H1 (cell line): ENCODE results near the gene GABRG2. TPM values are rescaled to one million over a fixed set of nuclear protein-coding genes. Genes with fewer than 3 reads are reported as not detected.

Experiments used
- CTCF ChIA-PET: fragments of 300-600 bp; sonication (Branson Sonifier 250); formaldehyde crosslinking; loops from one replicate; lab custom pipeline; 2021; ENCODE audit not compliant: partially characterized antibody; lab: Charles Lee
- POLR2A ChIA-PET: fragments of 300-600 bp; sonication (Branson Sonifier 250); formaldehyde crosslinking; loops from one replicate; lab custom pipeline; 2021; ENCODE audit warnings: inconsistent platforms; ENCODE audit not compliant: partially characterized antibody; lab: Charles Lee
- DNase-seq, 2 experiments: peaks; one replicate each; pipeline versions ENCODE4 v3.0.0 to v3.0.0-alpha.2; 2010 to 2022; ENCODE audit warnings: low spot score in 2 of 2, low read depth in 1 of 2, mixed read lengths in 1 of 2
- FAIRE-seq: peaks from 2 replicates; lab custom pipeline; 2011; peaks lifted over from hg19 to GRCh38; lab: Jason Lieb, UNC
- H2AFZ ChIP-seq: 2 replicates; pipeline ENCODE4 v1.8.1; 2012; ENCODE audit warnings: low read length, inconsistent platforms
- H2AK5ac ChIP-seq: 2 replicates; pipeline ENCODE4 v1.6.1; 2013; ENCODE audit warnings: low read depth, low read length
- H2BK120ac ChIP-seq: replicated peaks from 2 replicates; pipeline ENCODE3; 2013; ENCODE audit warnings: low read depth, low read length, inconsistent platforms
- H2BK12ac ChIP-seq: 2 replicates; pipeline ENCODE4 v1.6.1; 2013; ENCODE audit warnings: low read depth, low read length
- H2BK15ac ChIP-seq: 2 replicates; pipeline ENCODE4 v1.6.1; 2013; ENCODE audit warnings: low read length
- H2BK20ac ChIP-seq: 2 replicates; pipeline ENCODE4 v1.6.1; 2013; ENCODE audit warnings: low read length
- H2BK5ac ChIP-seq: 2 replicates; pipeline ENCODE4 v1.6.1; 2013; ENCODE audit warnings: low read depth, low read length
- H3K14ac ChIP-seq: 2 replicates; pipeline ENCODE4 v1.6.1; 2013; ENCODE audit warnings: inconsistent platforms; ENCODE audit not compliant: insufficient read length
- H3K18ac ChIP-seq: 2 replicates; pipeline ENCODE4 v1.6.1; 2013; ENCODE audit warnings: low read length; ENCODE audit errors: extremely low read depth
- H3K23ac ChIP-seq: 2 replicates; pipeline ENCODE4 v1.6.1; 2013; ENCODE audit warnings: inconsistent platforms; ENCODE audit not compliant: insufficient read length
- H3K23me2 ChIP-seq: 2 replicates; pipeline ENCODE4 v1.6.1; 2013; ENCODE audit warnings: low read depth, low read length
- H3K27ac ChIP-seq: 2 replicates; pipeline ENCODE4 v1.6.1; 2011; ENCODE audit warnings: low read depth, low read length, inconsistent platforms
- H3K27me3 ChIP-seq, 4 experiments: replicated peaks in 1 of 4; 1 replicate in 1 of 4; 2 replicates in 3 of 4; pipeline versions ENCODE4 v1.6.1 to v1.8.1; 2011 to 2013; ENCODE audit warnings: low read length in 3 of 4, mild to moderate bottlenecking in 3 of 4, inconsistent platforms in 2 of 4, mixed read lengths in 2 of 4, moderate library complexity in 1 of 4; ENCODE audit not compliant: control insufficient read depth in 3 of 4, insufficient read depth in 3 of 4; ENCODE audit errors: extremely low read depth in 1 of 4
- H3K36me3 ChIP-seq, 4 experiments: 2 replicates each; pipeline versions ENCODE4 v1.6.1 to v1.8.1; 2011 to 2013; ENCODE audit warnings: mild to moderate bottlenecking in 4 of 4, low read length in 3 of 4, moderate library complexity in 2 of 4, control low read depth in 1 of 4, inconsistent platforms in 1 of 4; ENCODE audit not compliant: insufficient read depth in 4 of 4, control insufficient read depth in 2 of 4
- H3K4ac ChIP-seq: replicated peaks from 2 replicates; pipeline ENCODE3; 2013; ENCODE audit warnings: low read length, low read depth, mixed read lengths, inconsistent platforms; ENCODE audit not compliant: insufficient read length
- H3K4me1 ChIP-seq, 4 experiments: replicated peaks in 1 of 4; 1 replicate in 1 of 4; 2 replicates in 3 of 4; pipeline versions ENCODE4 v1.6.1 to v1.8.1; 2011 to 2013; ENCODE audit warnings: low read length in 3 of 4, inconsistent platforms in 2 of 4, mixed read lengths in 1 of 4; ENCODE audit not compliant: insufficient read depth in 4 of 4, control insufficient read depth in 3 of 4
- H3K4me2 ChIP-seq, 2 experiments: 2 replicates each; pipeline versions ENCODE4 v1.6.1 to v1.8.1; 2011 to 2013; ENCODE audit warnings: low read depth in 2 of 2, low read length in 2 of 2, control low read depth in 1 of 2, inconsistent platforms in 1 of 2, mild to moderate bottlenecking in 1 of 2; ENCODE audit not compliant: insufficient read depth in 1 of 2
- H3K4me3 ChIP-seq, 4 experiments: fragments of 200-600, 300-600 bp in 1 of 4; sonication (generic), shearing (Covaris generic), sonication (Bioruptor Twin) in 1 of 4; 2 replicates each; pipeline versions ENCODE4 v1.5.1 to v1.8.1; 2011 to 2016; ENCODE audit warnings: low read length in 4 of 4, low read depth in 3 of 4, control low read depth in 2 of 4, inconsistent platforms in 2 of 4, mild to moderate bottlenecking in 2 of 4, mixed read lengths in 1 of 4, moderate library complexity in 1 of 4; ENCODE audit not compliant: insufficient read depth in 2 of 4; ENCODE audit errors: extremely low read depth in 1 of 4
- H3K56ac ChIP-seq: replicated peaks from 2 replicates; pipeline ENCODE3; 2013; ENCODE audit warnings: low read depth, mild to moderate bottlenecking, mixed read lengths, low read length, inconsistent platforms; ENCODE audit not compliant: insufficient read length
- H3K79me1 ChIP-seq: 2 replicates; pipeline ENCODE4 v1.6.1; 2013; ENCODE audit warnings: low read depth, low read length, control low read depth
- H3K79me2 ChIP-seq, 2 experiments: 2 replicates each; pipeline versions ENCODE4 v1.6.1 to v1.8.1; 2012 to 2013; ENCODE audit warnings: low read length in 2 of 2, mild to moderate bottlenecking in 2 of 2, inconsistent platforms in 1 of 2; ENCODE audit not compliant: insufficient read depth in 2 of 2, control insufficient read depth in 1 of 2
- H3K9ac ChIP-seq, 4 experiments: replicated peaks in 1 of 4; 1 replicate in 1 of 4; 2 replicates in 3 of 4; pipeline versions ENCODE4 v1.6.1 to v1.8.1; 2011 to 2013; ENCODE audit warnings: low read depth in 3 of 4, low read length in 3 of 4, control low read depth in 2 of 4, mild to moderate bottlenecking in 2 of 4, moderate library complexity in 2 of 4, inconsistent platforms in 1 of 4; ENCODE audit errors: extremely low read depth in 1 of 4
- H3K9me3 ChIP-seq, 2 experiments: 2 replicates each; pipeline versions ENCODE4 v1.6.1 to v1.8.1; 2012 to 2013; ENCODE audit warnings: mild to moderate bottlenecking in 2 of 2, moderate library complexity in 2 of 2, control low read depth in 1 of 2, inconsistent platforms in 1 of 2, low read depth in 1 of 2, low read length in 1 of 2, mixed read lengths in 1 of 2; ENCODE audit not compliant: insufficient read depth in 2 of 2
- H4K20me1 ChIP-seq, 2 experiments: replicated peaks in 1 of 2; 2 replicates each; pipeline versions ENCODE3 to v1.8.1; 2011 to 2013; ENCODE audit warnings: inconsistent platforms in 2 of 2, low read length in 2 of 2, mild to moderate bottlenecking in 1 of 2; ENCODE audit not compliant: insufficient read depth in 2 of 2, control insufficient read depth in 1 of 2
- H4K5ac ChIP-seq: 2 replicates; pipeline ENCODE4 v1.6.1; 2013; ENCODE audit warnings: low read length, low read depth, mixed read lengths, inconsistent platforms; ENCODE audit not compliant: insufficient read length
- H4K8ac ChIP-seq: 2 replicates; pipeline ENCODE4 v1.8.0; 2013; ENCODE audit warnings: mild to moderate bottlenecking, moderate library complexity, low read length, inconsistent platforms; ENCODE audit not compliant: insufficient read depth; ENCODE audit errors: extremely low read depth
- H4K91ac ChIP-seq: replicated peaks from 2 replicates; pipeline ENCODE3; 2013; ENCODE audit warnings: low read length, mixed read lengths, inconsistent platforms; ENCODE audit not compliant: insufficient read length
- BRCA1 ChIP-seq: IDR thresholded peaks from 2 replicates; pipeline ENCODE4 v1.6.1; 2012; ENCODE audit warnings: low read depth, low read length, improper control_type of control experiment
- CTBP2 ChIP-seq: IDR thresholded peaks from 2 replicates; pipeline ENCODE4 v1.7.0; 2011; ENCODE audit warnings: borderline replicate concordance, mild to moderate bottlenecking, moderate library complexity, mixed read lengths, low read length; ENCODE audit not compliant: insufficient read depth, insufficient read length
- CTCF ChIP-seq, 3 experiments: IDR thresholded peaks; 1 replicate in 2 of 3; 2 replicates in 1 of 3; pipeline versions ENCODE4 v1.5.1 to v1.6.1; 2011; ENCODE audit warnings: low read length in 3 of 3, mild to moderate bottlenecking in 3 of 3, inconsistent platforms in 2 of 3, low read depth in 1 of 3, moderate library complexity in 1 of 3; ENCODE audit not compliant: insufficient read depth in 1 of 3; ENCODE audit errors: control extremely low read depth in 1 of 3
- EP300 ChIP-seq, 2 experiments: IDR thresholded peaks; 1 replicate in 1 of 2; 2 replicates in 1 of 2; pipeline ENCODE4 v1.6.1; 2011 to 2012; ENCODE audit warnings: low read depth in 2 of 2, low read length in 2 of 2, mild to moderate bottlenecking in 2 of 2, borderline replicate concordance in 1 of 2, inconsistent platforms in 1 of 2, moderate library complexity in 1 of 2
- HDAC6 ChIP-seq: IDR thresholded peaks from one replicate; pipeline ENCODE4 v1.7.1; 2012; ENCODE audit warnings: low read depth, mild to moderate bottlenecking, inconsistent platforms, low read length, moderate library complexity
- PHF8 ChIP-seq: fragments of 200-600 bp; sonication (generic); conservative IDR thresholded peaks from 2 replicates; pipeline ENCODE4 v1.7.1; 2012; ENCODE audit warnings: low read depth, mild to moderate bottlenecking, inconsistent platforms, low read length, moderate library complexity
- SP4 ChIP-seq: IDR thresholded peaks from 2 replicates; pipeline ENCODE4 v1.6.1; 2012; ENCODE audit warnings: low read length, inconsistent platforms
- WGBS, 2 experiments: shearing (Covaris generic) in 1 of 2; methylation state at CpG; one replicate each; pipeline versions ENCODE4 v1.1.6 to v1.1.7; 2013 to 2015; ENCODE audit warnings: low lambda C conversion rate in 2 of 2, mixed read lengths in 2 of 2, inconsistent platforms in 1 of 2, low coverage in 1 of 2, missing lambda C conversion rate in 1 of 2; ENCODE audit not compliant: insufficient replicate concordance in 2 of 2, insufficient coverage in 1 of 2, insufficient read length in 1 of 2; ENCODE audit errors: extremely low coverage in 1 of 2, missing lambda C conversion rate in 1 of 2; 5-methylcytosine and 5-hydroxymethylcytosine counted together
- polyA plus RNA-seq, 7 experiments: library from polyadenylated mRNA; depleted of rRNA in 3 of 7; stranded (reverse) in 5 of 7; unstranded in 2 of 7; fragments of >200 nt in 5 of 7; fragments of 200-250 nt in 2 of 7; gene quantifications; 1 replicate in 5 of 7; 2 replicates in 1 of 7; 4 replicates in 1 of 7; pipeline versions ENCODE4 v1.2.1 to v1.2.3, GENCODE V29; 2011 to 2013; ENCODE audit warnings: missing spikeins in 2 of 7, mixed read lengths in 2 of 7
- total RNA-seq: library from RNA; stranded (reverse); fragmentation: NEBNext Ultra II Directional; extraction: Animal tissue kit (Norgen Biotek cat#: 25700); gene quantifications from 2 replicates; pipeline ENCODE4 v1.2.1, GENCODE V29; 2021

GABRG2 gene
- total and polyA plus RNA-seq, 2 of the 8 experiments (the other 6 are each of a cell fraction or from before 2014, with no cell fraction given) = 2.0 to 2.8 TPM

GRCh38 chr5:162189719-162190118 lies 122.1 kb downstream of the GABRG2 start:
- no peak overlapping the region for H2AK5ac ChIP-seq
- H3K36me3 ChIP-seq = no peaks in the 10 kb centered on the region
- H3K56ac ChIP-seq = no peak overlapping the region
- no peaks in the 10 kb centered on the region for H3K23me2 ChIP-seq
- H3K79me1 ChIP-seq = no peaks in the 10 kb centered on the region
- H2AFZ ChIP-seq = no peak overlapping the region
- H3K4me2 ChIP-seq = no peak overlapping the region
- H3K4ac ChIP-seq = no peak overlapping the region
- H4K91ac ChIP-seq = no peak overlapping the region
- H3K27me3 ChIP-seq = no peaks in the 10 kb centered on the region
- no peak overlapping the region for H3K27ac ChIP-seq
- H3K9ac ChIP-seq = no peak overlapping the region
- no peak overlapping the region for H3K4me3 ChIP-seq
- POLR2A ChIA-PET = no interaction called here
- H2BK12ac ChIP-seq = no peak overlapping the region
- H2BK15ac ChIP-seq = no peak overlapping the region
- H4K20me1 ChIP-seq = no peaks in the 10 kb centered on the region
- no peak overlapping the region for H3K18ac ChIP-seq
- FAIRE-seq = no peak
- no peak overlapping the region for H2BK20ac ChIP-seq
- no peaks in the 10 kb centered on the region for H3K4me1 ChIP-seq
- H3K23ac ChIP-seq = no peak overlapping the region
- H2BK120ac ChIP-seq = no peak overlapping the region
- CTCF ChIA-PET = interaction anchor here (0.8 to 1.8 kb wide), 4 partner anchors 10 to 34 kb away, joined by 3 to 9 read pairs (median 4); no protein-coding TSS in a partner anchor
- no peak overlapping the region for H4K5ac ChIP-seq
- H3K14ac ChIP-seq = no peak overlapping the region
- no peak overlapping the region for H4K8ac ChIP-seq
- no peaks in the 10 kb centered on the region for H3K9me3 ChIP-seq
- H3K79me2 ChIP-seq = no peaks in the 10 kb centered on the region
- no peak overlapping the region for H2BK5ac ChIP-seq
- TF ChIP-seq SP4 (no peak), PHF8 (no peak), BRCA1 (no peak), HDAC6 (no peak), CTCF (IDR thresholded peaks at IDR 0.05; ENCODE audit: control extremely low read depth in 1 of 3, insufficient read depth in 1 of 3, low read depth in 1 of 3, low read length in 3 of 3) (no peak), EP300 (IDR thresholded peaks at IDR 0.05; ENCODE audit: borderline replicate concordance in 1 of 2, low read depth in 2 of 2, low read length in 2 of 2) (no peak), CTBP2 (no peak)
- WGBS, 2 experiments = 94% methylated on average over 5 of the region's 5 CpGs; no CpG with 5 or more reads in 1 of the 2 experiments
- no peak for DNase-seq
